ENCODE measurements around the gene DOK4. TPM values are rescaled to one million over a fixed set of nuclear protein-coding genes. Genes with fewer than 3 reads are reported as not detected.

Gene DOK4
- total RNA-seq, 1 donor from 2014 or later = 35.3 TPM

DNA sequence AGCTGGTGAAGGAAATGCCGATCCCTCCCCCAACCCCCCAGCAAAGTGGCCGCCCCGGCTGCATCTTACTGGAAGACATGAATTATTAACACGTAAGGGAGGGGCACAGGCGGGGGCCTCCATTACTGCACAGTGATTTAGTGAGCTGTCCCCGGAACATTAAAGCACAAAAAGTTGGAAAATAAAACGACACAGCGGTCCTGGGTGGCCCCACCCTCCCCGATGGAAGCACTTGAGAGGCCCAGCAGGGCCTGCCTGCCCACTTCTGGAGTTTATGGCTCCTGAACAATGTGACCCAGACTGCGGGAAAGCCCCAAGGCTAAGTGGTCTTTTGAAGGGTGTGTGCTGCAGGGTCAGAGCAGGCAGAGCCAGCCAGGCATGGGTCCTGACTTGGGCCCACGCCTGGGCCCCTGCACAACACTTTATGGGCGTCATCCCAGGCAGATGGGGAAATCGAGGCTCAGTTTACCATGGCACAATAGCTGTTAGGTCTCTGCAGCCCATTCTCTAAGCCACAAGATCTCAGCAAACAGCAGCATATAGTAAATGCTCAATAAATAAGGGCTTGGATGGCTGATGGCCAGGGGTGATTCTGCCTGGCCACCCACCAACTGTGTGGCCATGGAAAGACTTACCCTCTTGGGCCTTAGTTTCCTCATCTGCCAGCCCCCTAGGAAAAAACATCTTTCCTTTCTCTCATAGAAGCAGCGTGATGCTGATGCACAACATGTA, 27.2 kb upstream of the DOK4 start:
- H3K4me3 ChIP-seq (ENCODE audit: low read depth, low read length) = no peak overlapping the region
- TF ChIP-seq, protein P1, sequence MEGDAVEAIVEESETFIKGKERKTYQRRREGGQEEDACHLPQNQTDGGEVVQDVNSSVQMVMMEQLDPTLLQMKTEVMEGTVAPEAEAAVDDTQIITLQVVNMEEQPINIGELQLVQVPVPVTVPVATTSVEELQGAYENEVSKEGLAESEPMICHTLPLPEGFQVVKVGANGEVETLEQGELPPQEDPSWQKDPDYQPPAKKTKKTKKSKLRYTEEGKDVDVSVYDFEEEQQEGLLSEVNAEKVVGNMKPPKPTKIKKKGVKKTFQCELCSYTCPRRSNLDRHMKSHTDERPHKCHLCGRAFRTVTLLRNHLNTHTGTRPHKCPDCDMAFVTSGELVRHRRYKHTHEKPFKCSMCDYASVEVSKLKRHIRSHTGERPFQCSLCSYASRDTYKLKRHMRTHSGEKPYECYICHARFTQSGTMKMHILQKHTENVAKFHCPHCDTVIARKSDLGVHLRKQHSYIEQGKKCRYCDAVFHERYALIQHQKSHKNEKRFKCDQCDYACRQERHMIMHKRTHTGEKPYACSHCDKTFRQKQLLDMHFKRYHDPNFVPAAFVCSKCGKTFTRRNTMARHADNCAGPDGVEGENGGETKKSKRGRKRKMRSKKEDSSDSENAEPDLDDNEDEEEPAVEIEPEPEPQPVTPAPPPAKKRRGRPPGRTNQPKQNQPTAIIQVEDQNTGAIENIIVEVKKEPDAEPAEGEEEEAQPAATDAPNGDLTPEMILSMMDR (conservative IDR thresholded peaks at IDR 0.05; ENCODE audit: low read depth, low read length) = no peak
- no peak for DNase-seq (ENCODE audit: low read depth)

DNA sequence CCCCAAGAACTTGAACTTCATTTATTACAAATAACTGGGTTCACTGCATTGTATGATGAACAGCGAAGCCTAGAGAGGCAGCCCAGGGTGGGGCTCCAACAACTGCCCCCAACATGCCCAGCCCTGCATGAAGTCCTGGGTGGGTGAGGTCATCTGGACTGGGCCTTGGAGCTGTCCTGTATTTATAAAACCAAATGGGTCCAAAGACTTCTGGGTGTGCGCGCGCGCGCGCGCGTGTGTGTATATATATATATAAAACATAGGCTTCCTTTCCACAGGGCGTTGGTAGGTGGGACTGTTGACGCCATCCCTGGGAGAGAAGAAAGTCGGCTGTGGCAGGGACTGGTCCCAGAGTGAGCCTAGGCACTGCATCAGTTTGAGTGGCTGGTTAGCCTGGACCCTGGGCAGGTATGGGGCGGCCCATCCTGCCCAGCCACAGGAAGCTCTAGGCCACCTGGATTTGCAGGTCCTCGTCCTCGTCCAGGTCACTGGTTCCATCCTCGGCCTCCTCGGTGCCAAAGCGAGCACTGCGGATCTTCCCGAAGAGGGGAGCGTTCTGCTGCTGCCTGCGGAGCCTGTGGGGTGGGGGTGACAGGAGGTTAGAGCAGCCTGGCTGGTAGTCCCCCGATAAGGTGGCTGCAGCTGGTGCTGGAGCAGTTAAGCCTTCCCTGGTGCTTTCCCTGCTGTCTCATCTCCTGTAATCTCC, 26.2 kb upstream of the DOK4 start:
- no peak for DNase-seq (ENCODE audit: low read depth)
- no peak overlapping the region for H3K4me3 ChIP-seq (ENCODE audit: low read depth, low read length)
- TF ChIP-seq, protein P1 (conservative IDR thresholded peaks at IDR 0.05; ENCODE audit: low read depth, low read length) = no peak

DNA sequence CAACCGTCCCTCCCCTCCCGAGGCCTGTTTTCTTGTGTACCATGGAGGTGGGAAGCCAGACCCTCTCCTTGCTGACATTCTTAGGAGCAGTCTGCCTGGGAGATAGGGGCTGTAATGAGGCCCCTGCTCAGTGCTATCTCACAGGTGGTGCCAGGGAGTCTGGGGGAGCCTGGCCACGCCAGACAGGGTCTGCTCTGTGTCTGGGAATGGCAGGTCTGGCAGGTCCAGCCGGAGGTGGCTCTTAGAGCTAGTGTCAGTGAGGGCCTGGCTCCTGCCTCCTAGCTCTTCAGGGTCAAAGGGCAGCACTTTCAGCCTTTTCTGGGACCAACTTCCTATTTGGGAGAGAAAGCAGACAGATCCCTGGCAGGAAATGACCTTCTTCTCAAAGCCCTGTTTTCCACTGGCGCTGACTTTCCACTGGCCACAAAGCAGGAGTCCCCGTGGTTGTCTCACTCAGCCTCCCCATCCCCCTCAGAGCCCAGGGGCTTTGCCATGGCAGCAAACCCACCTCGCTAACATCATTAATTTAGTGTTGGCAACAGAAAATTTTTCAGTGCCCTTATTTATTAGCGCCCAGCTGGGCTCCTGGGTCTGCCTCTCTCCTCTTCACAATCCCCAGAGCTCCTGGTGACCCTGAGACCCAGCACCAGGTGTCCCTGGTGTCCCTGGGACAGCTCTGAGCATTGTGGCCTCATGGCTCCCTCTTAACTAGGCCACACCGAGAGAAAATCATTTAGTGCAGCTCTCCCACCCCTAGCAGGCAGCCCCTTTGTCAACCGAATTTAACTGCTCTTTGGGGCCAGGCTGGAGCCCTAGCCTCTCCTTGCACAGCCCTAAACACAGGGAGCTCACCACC, 24.0 kb upstream of the DOK4 start:
- no peak for DNase-seq (ENCODE audit: low read depth)
- TF ChIP-seq, protein P1 (conservative IDR thresholded peaks at IDR 0.05; ENCODE audit: low read depth, low read length) = no peak
- H3K4me3 ChIP-seq (ENCODE audit: low read depth, low read length) = no peak overlapping the region

DNA sequence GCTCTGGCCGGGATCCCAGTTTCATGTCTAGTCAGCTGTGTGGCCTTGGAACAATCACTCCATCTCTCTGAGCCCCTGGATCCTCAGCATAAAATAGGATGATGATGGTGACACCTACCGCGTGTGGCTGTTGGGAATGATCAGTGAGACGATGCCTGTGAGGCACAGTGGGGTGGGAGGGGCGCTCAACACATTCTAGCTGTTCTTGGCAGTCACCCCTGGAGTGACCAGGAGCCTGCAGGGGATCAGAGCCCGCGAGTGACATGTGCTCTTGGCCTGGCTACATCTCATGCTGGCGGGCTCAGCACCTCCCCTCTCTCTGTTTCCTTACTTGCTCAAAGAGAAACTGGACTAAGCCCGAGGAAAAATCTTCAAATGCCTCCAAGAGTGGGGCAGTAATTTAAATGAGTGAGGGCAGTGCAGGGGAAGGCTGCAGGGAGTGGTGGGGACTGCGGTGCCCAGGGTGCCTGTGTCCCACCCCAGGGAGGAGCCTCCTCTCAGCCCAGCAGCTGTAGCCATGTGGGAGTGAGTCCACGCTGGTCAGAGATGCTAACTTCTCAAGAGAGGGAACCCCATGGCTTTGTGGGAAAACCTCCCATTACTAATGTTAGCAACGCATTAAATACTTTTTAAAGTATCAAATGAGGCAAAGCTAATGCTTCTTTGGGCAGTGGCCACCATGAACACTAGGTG, 23.1 kb upstream of the DOK4 start:
- no peak for DNase-seq (ENCODE audit: low read depth)
- TF ChIP-seq, protein P1 (conservative IDR thresholded peaks at IDR 0.05; ENCODE audit: low read depth, low read length) = no peak
- H3K4me3 ChIP-seq (ENCODE audit: low read depth, low read length) = no peak overlapping the region

DNA sequence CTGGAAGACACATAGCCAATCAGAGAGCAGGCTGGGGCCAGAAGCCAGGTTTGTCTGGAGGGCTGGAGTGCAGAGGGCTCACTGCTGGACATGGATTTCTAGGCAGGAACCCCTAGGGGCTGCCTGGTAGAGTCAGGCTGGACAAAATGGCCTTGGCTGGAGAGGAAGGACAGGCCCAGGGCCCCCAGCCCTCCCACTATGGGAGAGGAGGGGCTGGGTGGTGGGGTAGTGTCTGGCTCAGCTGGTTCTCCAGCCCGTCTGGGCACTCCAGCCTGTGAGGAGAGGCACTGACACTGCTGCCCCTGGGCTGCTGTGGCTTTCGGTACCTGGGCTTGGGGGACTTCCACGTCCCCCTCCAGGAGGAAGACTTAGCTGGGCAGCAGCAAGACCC, 21.7 kb upstream of the DOK4 start:
- no peak overlapping the region for H3K4me3 ChIP-seq (ENCODE audit: low read depth, low read length)
- TF ChIP-seq, protein P1 (conservative IDR thresholded peaks at IDR 0.05; ENCODE audit: low read depth, low read length) = no peak
- DNase-seq (ENCODE audit: low read depth) = no peak

DNA sequence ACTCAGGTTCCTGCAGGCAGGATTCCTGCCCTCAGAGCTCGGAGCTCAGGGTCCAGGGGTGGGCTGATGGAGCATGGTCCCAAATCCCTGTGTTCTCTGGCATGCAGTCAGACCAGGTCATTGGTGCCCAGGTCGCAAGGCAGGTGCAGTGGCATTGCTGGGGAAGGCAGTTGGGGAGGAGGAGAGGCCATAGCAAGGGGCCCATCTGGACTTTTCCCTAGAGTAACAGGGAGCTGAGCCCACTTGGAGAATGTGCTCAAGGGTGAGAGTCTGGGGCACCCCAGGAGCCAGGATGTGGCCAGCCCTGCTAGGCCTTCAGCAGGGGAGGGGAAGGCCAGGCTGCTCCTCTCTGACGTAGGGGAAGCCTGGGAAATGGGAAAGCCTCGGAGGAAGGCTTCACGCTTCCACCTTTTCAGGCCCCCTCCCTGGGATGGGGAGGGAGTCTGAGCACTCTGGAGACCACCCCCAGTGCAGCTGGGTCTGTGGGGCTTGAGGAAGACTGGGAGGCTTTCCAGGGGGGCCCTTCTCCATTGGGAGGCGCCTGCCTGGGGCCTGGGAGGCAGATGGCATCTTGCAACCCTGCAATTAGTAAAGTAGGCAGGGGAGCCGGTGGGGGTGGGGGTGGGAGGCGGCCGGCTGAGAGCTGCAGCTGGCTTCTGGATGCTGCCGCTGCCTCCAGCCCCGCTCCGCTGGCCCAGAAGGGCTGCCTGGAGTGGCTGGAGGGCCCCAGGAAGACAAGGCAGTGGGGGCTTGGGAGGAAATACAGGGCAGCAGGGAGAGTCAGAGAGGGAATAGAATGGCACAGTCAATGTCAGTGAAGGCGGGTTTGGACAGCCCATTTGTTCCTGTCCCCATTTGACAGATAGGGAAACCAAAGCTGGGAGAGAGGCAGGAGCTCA, 21.1 kb upstream of the DOK4 start:
- DNase-seq (ENCODE audit: low read depth) = no peak
- TF ChIP-seq, protein P1 (conservative IDR thresholded peaks at IDR 0.05; ENCODE audit: low read depth, low read length) = no peak
- H3K4me3 ChIP-seq (ENCODE audit: low read depth, low read length) = no peak overlapping the region
